ENCODE measurements around the gene GRIK1.

The GRIK1 gene

GRCh38 chr21:29671728-29672127, 268.1 kb downstream of the GRIK1 start:
- FAIRE-seq (no peak), DNase-seq (ENCODE audit: insufficient read length, low spot score) (no peak)
- no peak for TF ChIP-seq CTCF (IDR thresholded peaks at IDR 0.05; ENCODE audit: insufficient read depth, missing control alignments)

- TF ChIP-seq CTCF (IDR thresholded peaks at IDR 0.05; ENCODE audit: insufficient read depth, missing control alignments), result no peak
- DNase-seq (ENCODE audit: insufficient read length, low spot score), result no peak
- no peak for FAIRE-seq
These were observed 269.6 kb downstream of the GRIK1 start for GRCh38 chr21:29670228-29670627.

- FAIRE-seq, result no peak
- no peak for TF ChIP-seq CTCF (IDR thresholded peaks at IDR 0.05; ENCODE audit: insufficient read depth, missing control alignments)
- DNase-seq (ENCODE audit: insufficient read length, low spot score), result no peak
These were observed 270.4 kb downstream of the GRIK1 start for GRCh38 chr21:29669416-29669815.

GRCh38 chr21:29667651-29668050, 272.1 kb downstream of the GRIK1 start:
- TF ChIP-seq CTCF (IDR thresholded peaks at IDR 0.05; ENCODE audit: insufficient read depth, missing control alignments), result no peak
- DNase-seq (ENCODE audit: insufficient read length, low spot score) (no peak), FAIRE-seq (no peak)

- no peak for FAIRE-seq
- no peak for DNase-seq (ENCODE audit: insufficient read length, low spot score)
- no peak for TF ChIP-seq CTCF (IDR thresholded peaks at IDR 0.05; ENCODE audit: insufficient read depth, missing control alignments)
These were observed 275.2 kb downstream of the GRIK1 start for GRCh38 chr21:29664615-29665014.

GRCh38 chr21:29661672-29662442, 277.9 kb downstream of the GRIK1 start:
- TF ChIP-seq CTCF (IDR thresholded peaks at IDR 0.05; ENCODE audit: insufficient read depth, missing control alignments), result no peak
- no peak for FAIRE-seq
- no peak for DNase-seq (ENCODE audit: insufficient read length, low spot score)

- DNase-seq (ENCODE audit: insufficient read length, low spot score) (no peak), FAIRE-seq (no peak)
- TF ChIP-seq CTCF (IDR thresholded peaks at IDR 0.05; ENCODE audit: insufficient read depth, missing control alignments), result no peak
These were observed 279.6 kb downstream of the GRIK1 start for GRCh38 chr21:29660047-29660720.
